BLaER1 (cell line): ENCODE data around the gene OR8D4.

Experiments
- H3K27ac ChIP-seq: shearing (Covaris generic); formaldehyde crosslinking; 2 replicates; pipeline ENCODE4 v1.8.1; 2022
- H3K27me3 ChIP-seq: shearing (Covaris generic); formaldehyde crosslinking; 2 replicates; pipeline ENCODE4 v1.8.1; 2022
- H3K36me3 ChIP-seq: shearing (Covaris generic); formaldehyde crosslinking; 2 replicates; pipeline ENCODE4 v1.8.1; 2022
- H3K4me1 ChIP-seq: shearing (Covaris generic); formaldehyde crosslinking; 2 replicates; pipeline ENCODE4 v1.8.1; 2022
- H3K4me2 ChIP-seq: shearing (Covaris generic); formaldehyde crosslinking; 2 replicates; pipeline ENCODE4 v1.8.1; 2022
- H3K4me3 ChIP-seq: shearing (Covaris generic); formaldehyde crosslinking; 2 replicates; pipeline ENCODE4 v1.8.1; 2022
- H3K9ac ChIP-seq: shearing (Covaris generic); formaldehyde crosslinking; 2 replicates; pipeline ENCODE4 v1.8.1; 2022
- H3K9me3 ChIP-seq: shearing (Covaris generic); formaldehyde crosslinking; 2 replicates; pipeline ENCODE4 v1.8.1; 2022
- H4K20me1 ChIP-seq: shearing (Covaris generic); formaldehyde crosslinking; 2 replicates; pipeline ENCODE4 v1.8.1; 2022
- Cebpa-rat ChIP-seq: shearing (Covaris generic); IDR thresholded peaks from 2 replicates; pipeline ENCODE4 v1.8.1; 2022

OR8D4 gene

GRCh38 chr11:123903932-123904331 is 2.0 kb downstream of the OR8D4 start:
- Histone ChIP-seq H3K9me3 (no peaks in the 10 kb centered on the region), H4K20me1 (no peaks in the 10 kb centered on the region), H3K4me2 (no peak overlapping the region), H3K4me1 (0 out of 2 replicates have a peak, but pooled peaks cover 3% of the 10 kb centered on the region), H3K27me3 (no peaks in the 10 kb centered on the region), H3K4me3 (no peak overlapping the region), H3K9ac (no peak overlapping the region), H3K27ac (no peak overlapping the region), H3K36me3 (no peaks in the 10 kb centered on the region)
- TF ChIP-seq Cebpa-rat, result no peak

DNA sequence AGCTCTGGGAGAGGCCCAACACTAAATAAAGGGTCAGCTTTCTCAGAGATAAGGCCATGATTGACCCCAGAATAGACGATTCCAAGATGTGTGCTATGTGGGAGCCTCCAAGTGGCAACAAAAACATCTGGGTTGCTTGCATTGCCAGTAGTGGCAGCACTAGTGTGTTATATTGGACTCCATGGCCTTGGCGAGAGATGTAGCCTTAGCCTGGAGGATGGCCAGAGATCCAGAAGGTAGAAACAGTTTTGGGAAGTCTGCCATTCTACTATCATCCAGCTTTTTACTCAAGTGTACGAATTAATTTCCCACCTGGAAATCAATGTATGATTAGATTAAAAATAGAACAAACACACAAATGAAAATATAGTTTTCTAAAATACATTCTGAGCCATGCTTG is 3.0 kb downstream of the OR8D4 start:
- H3K4me1 ChIP-seq, result no peaks in the 10 kb centered on the region
- TF ChIP-seq Cebpa-rat, result no peak
- H3K36me3 ChIP-seq, result no peaks in the 10 kb centered on the region
- H4K20me1 ChIP-seq, result no peaks in the 10 kb centered on the region
- no peak overlapping the region for H3K4me3 ChIP-seq
- H3K9ac ChIP-seq, result no peak overlapping the region
- no peak overlapping the region for H3K4me2 ChIP-seq
- H3K27me3 ChIP-seq, result no peaks in the 10 kb centered on the region
- no peak overlapping the region for H3K27ac ChIP-seq
- no peaks in the 10 kb centered on the region for H3K9me3 ChIP-seq

DNA sequence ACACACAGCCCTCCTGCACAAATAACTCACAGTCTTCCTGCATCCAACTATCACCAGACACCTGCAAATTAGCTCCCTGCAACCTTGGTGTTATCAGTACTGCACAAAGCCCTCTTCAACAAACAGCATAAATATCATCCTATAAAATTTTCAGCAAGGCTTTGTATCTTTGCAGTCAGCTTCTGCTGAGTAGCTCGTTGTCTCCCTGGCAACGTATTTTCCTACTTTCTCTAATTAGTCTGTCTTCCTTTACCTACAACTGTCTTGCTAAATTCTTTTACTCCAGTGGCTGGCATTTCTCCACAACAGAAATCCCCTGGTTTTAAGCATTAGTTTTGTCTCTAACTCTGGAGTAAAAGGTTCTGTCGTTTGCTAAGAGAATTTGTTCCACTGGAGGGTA is 3.9 kb downstream of the OR8D4 start:
- H3K27ac ChIP-seq, result no peak overlapping the region
- H3K4me3 ChIP-seq, result no peak overlapping the region
- H4K20me1 ChIP-seq, result no peaks in the 10 kb centered on the region
- no peak overlapping the region for H3K9ac ChIP-seq
- H3K36me3 ChIP-seq, result no peaks in the 10 kb centered on the region
- no peaks in the 10 kb centered on the region for H3K4me1 ChIP-seq
- no peaks in the 10 kb centered on the region for H3K27me3 ChIP-seq
- no peaks in the 10 kb centered on the region for H3K9me3 ChIP-seq
- H3K4me2 ChIP-seq, result no peak overlapping the region
- no peak for TF ChIP-seq Cebpa-rat

DNA sequence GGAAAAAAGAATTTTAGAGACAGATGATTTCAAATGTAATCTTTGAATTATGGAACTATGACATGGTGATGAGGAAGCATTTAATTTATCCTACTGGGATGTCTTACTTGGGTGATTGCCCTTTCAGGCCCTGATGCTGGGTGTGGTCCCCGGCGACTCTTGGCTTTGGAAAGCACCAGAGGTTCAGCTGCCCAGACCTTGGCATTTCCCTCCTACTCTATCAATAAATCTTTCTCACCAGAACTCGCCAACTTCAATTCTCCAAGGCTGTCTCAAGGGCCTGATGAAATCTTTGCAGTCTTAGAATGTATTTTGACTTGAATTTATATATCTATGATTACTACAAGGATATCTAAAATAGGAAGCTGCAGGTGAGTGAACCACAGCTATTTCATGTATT is 19.0 kb downstream of the OR8D4 start:
- no peak for TF ChIP-seq Cebpa-rat
- Histone ChIP-seq H3K27ac (no peak overlapping the region), H3K9ac (no peak overlapping the region), H3K4me2 (no peak overlapping the region), H4K20me1 (no peaks in the 10 kb centered on the region), H3K4me1 (no peaks in the 10 kb centered on the region), H3K9me3 (no peaks in the 10 kb centered on the region), H3K27me3 (no peaks in the 10 kb centered on the region), H3K4me3 (no peak overlapping the region), H3K36me3 (no peaks in the 10 kb centered on the region)

- H3K36me3 ChIP-seq, result no peaks in the 10 kb centered on the region
- H4K20me1 ChIP-seq, result no peaks in the 10 kb centered on the region
- H3K27ac ChIP-seq, result no peak overlapping the region
- H3K9me3 ChIP-seq, result no peaks in the 10 kb centered on the region
- H3K4me3 ChIP-seq, result no peak overlapping the region
- H3K27me3 ChIP-seq, result no peaks in the 10 kb centered on the region
- TF ChIP-seq Cebpa-rat, result no peak
- H3K4me2 ChIP-seq, result no peak overlapping the region
- no peaks in the 10 kb centered on the region for H3K4me1 ChIP-seq
- H3K9ac ChIP-seq, result no peak overlapping the region
These were observed 22.1 kb downstream of the OR8D4 start for GRCh38 chr11:123924027-123924426.

- Histone ChIP-seq H3K27ac (no peak within 1 kb of the TSS), H3K9me3 (no peaks in the 10 kb centered on the region), H3K36me3 (no peaks in the 10 kb centered on the region), H3K4me1 (no peaks in the 10 kb centered on the region), H3K9ac (no peak within 1 kb of the TSS), H3K4me2 (no peak within 1 kb of the TSS), H4K20me1 (no peaks in the 10 kb centered on the region), H3K27me3 (no peaks in the 10 kb centered on the region), H3K4me3 (no peak within 1 kb of the TSS)
- TF ChIP-seq Cebpa-rat, result no peak
These were observed 37.4 kb downstream of the OR8D4 start, which contains the start of gene OR4D5 for GRCh38 chr11:123939317-123939716. TSS of gene OR4D5 (plus strand) at chr11:123939617. CDS start at chr11:123939617, 0 bp downstream.

DNA sequence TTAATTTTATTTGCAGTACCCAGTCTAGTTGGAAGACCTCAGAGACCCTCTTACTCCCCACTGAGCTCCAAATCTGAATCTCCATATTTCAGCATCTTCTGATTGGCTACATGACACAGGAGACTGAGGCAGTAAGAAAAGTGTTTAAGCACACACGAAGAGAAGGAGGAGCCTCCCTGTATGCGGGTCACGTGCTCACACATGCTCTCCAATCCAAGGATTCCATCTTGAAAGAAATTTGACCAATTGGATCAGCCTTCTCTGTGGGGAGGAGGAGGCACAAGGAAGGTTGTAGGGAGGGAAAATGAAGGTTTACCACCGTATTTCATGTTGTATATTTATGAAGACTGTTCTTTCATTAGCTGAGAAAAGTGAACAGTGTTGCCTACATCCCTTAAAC is 40.4 kb downstream of the OR8D4 start:
- Histone ChIP-seq H3K4me3 (no peak overlapping the region), H3K27me3 (no peaks in the 10 kb centered on the region)

DNA sequence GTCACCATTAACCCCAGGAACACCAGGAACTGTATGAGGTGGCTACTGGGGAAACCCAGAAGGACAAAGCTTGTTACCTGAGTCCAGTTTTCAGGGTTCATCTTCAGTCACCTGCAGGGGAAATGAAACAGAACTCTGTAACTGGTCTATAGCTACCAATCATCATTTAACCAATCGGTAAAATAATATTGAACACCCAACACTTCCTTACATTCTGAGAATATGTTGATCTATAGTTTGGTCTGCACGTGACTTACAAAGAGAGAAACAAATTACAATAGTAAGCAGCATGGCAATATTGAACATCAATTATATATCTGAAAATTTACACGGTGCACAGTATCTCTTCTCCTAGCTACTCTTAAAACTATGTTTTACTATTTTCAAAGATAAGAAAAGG is 41.8 kb downstream of the OR8D4 start, which contains the start of gene OR6T1:
Gene OR6T1 (minus strand): TSS at position 101 of the 400 bp plus-strand sequence. CDS start 0 bp downstream, at position 101.
- Histone ChIP-seq H3K27me3 (no peaks in the 10 kb centered on the region), H3K4me1 (no peaks in the 10 kb centered on the region)

More for the DNA sequence above, 40.4 kb downstream of the OR8D4 start:
- no peaks in the 10 kb centered on the region for H3K36me3 ChIP-seq
- H3K9me3 ChIP-seq, result no peaks in the 10 kb centered on the region
- TF ChIP-seq Cebpa-rat, result no peak
- H3K4me1 ChIP-seq, result no peaks in the 10 kb centered on the region
- no peak overlapping the region for H3K4me2 ChIP-seq
- H3K27ac ChIP-seq, result no peak overlapping the region
- H4K20me1 ChIP-seq, result no peaks in the 10 kb centered on the region
- no peak overlapping the region for H3K9ac ChIP-seq

GRCh38 chr11:123945132-123945531 is 43.2 kb downstream of the OR8D4 start:
- H3K9me3 ChIP-seq, result no peaks in the 10 kb centered on the region
- no peaks in the 10 kb centered on the region for H3K4me1 ChIP-seq
- H3K9ac ChIP-seq, result no peak overlapping the region
- H4K20me1 ChIP-seq, result no peaks in the 10 kb centered on the region
- H3K27ac ChIP-seq, result no peak overlapping the region
- H3K4me2 ChIP-seq, result no peak overlapping the region
- TF ChIP-seq Cebpa-rat, result no peak
- no peaks in the 10 kb centered on the region for H3K36me3 ChIP-seq
- no peak overlapping the region for H3K4me3 ChIP-seq
- no peaks in the 10 kb centered on the region for H3K27me3 ChIP-seq

More for the DNA sequence above, 41.8 kb downstream of the OR8D4 start, which contains the start of gene OR6T1:
- Histone ChIP-seq H3K4me2 (no peak within 1 kb of the TSS), H3K36me3 (no peaks in the 10 kb centered on the region), H3K9me3 (no peaks in the 10 kb centered on the region), H4K20me1 (no peaks in the 10 kb centered on the region), H3K27ac (no peak within 1 kb of the TSS), H3K4me3 (no peak within 1 kb of the TSS), H3K9ac (no peak within 1 kb of the TSS)
- TF ChIP-seq Cebpa-rat, result no peak

DNA sequence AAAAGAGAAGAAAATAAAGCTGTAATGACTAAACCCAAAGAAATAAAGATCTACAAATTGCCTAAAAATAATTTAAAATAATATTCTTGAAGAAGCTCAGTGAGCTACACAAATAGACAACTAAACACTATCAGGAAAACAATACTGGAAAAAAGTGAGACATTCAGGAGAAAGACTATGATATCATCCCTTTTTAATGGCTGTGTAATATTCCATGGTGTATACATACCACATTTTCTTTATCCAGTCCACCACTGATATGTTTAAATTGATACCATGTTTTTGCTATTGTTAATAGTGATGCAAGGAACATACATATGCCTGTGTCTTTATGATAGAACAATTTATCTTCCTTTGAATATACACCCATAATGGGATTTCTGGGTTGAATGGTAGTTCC is 54.8 kb downstream of the OR8D4 start:
- no peaks in the 10 kb centered on the region for H3K27me3 ChIP-seq
- H4K20me1 ChIP-seq, result no peaks in the 10 kb centered on the region
- no peaks in the 10 kb centered on the region for H3K36me3 ChIP-seq
- no peaks in the 10 kb centered on the region for H3K9me3 ChIP-seq
- H3K9ac ChIP-seq, result no peak overlapping the region
- H3K4me3 ChIP-seq, result no peak overlapping the region
- H3K27ac ChIP-seq, result no peak overlapping the region
- H3K4me2 ChIP-seq, result no peak overlapping the region
- TF ChIP-seq Cebpa-rat, result no peak
- H3K4me1 ChIP-seq, result no peaks in the 10 kb centered on the region
